AG09309 (cell line): ENCODE measurements around the gene CBARP.

Source experiments
- DNase-seq: peaks from one replicate; pipeline ENCODE4 v3.0.0-alpha.2; 2010; ENCODE audit warnings: low read depth
- H3K4me3 ChIP-seq: 2 replicates; pipeline ENCODE4 v1.5.1; 2011; ENCODE audit warnings: mild to moderate bottlenecking, low read depth, low read length, moderate library complexity; ENCODE audit not compliant: control insufficient read depth
- TF ChIP-seq, protein P1 (sequence below): IDR thresholded peaks from 2 replicates; pipeline ENCODE4 v1.5.1; 2011; ENCODE audit warnings: mild to moderate bottlenecking, low read depth, low read length, inconsistent platforms; ENCODE audit not compliant: insufficient read depth, control insufficient read depth; ENCODE audit errors: missing control alignments

The CBARP gene

DNA sequence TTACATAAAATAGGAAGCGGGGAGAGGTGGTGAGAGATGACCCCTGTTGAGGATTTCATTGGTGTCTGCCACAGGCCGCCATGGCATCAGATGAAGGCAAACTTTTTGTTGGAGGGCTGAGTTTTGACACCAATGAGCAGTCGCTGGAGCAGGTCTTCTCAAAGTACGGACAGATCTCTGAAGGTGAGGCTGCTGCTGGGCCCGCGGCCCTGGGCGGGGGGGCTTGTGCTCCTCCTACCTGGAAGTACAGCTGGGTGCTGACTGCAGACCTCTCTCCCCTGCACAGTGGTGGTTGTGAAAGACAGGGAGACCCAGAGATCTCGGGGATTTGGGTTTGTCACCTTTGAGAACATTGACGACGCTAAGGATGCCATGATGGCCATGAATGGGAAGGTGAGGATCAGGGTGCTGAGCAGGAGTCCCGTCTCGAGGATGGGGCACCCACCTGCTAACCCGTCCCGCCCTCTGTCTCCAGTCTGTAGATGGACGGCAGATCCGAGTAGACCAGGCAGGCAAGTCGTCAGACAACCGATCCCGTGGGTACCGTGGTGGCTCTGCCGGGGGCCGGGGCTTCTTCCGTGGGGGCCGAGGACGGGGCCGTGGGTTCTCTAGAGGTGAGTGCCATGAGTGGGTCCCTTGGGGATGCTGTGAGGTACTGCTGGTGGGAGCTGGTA lies 33.2 kb upstream of the CBARP start:
- H3K4me3 ChIP-seq, result peak overlapping the region; percentile 67
- no peak for DNase-seq
- TF ChIP-seq, protein P1, sequence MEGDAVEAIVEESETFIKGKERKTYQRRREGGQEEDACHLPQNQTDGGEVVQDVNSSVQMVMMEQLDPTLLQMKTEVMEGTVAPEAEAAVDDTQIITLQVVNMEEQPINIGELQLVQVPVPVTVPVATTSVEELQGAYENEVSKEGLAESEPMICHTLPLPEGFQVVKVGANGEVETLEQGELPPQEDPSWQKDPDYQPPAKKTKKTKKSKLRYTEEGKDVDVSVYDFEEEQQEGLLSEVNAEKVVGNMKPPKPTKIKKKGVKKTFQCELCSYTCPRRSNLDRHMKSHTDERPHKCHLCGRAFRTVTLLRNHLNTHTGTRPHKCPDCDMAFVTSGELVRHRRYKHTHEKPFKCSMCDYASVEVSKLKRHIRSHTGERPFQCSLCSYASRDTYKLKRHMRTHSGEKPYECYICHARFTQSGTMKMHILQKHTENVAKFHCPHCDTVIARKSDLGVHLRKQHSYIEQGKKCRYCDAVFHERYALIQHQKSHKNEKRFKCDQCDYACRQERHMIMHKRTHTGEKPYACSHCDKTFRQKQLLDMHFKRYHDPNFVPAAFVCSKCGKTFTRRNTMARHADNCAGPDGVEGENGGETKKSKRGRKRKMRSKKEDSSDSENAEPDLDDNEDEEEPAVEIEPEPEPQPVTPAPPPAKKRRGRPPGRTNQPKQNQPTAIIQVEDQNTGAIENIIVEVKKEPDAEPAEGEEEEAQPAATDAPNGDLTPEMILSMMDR, result no peak

DNA sequence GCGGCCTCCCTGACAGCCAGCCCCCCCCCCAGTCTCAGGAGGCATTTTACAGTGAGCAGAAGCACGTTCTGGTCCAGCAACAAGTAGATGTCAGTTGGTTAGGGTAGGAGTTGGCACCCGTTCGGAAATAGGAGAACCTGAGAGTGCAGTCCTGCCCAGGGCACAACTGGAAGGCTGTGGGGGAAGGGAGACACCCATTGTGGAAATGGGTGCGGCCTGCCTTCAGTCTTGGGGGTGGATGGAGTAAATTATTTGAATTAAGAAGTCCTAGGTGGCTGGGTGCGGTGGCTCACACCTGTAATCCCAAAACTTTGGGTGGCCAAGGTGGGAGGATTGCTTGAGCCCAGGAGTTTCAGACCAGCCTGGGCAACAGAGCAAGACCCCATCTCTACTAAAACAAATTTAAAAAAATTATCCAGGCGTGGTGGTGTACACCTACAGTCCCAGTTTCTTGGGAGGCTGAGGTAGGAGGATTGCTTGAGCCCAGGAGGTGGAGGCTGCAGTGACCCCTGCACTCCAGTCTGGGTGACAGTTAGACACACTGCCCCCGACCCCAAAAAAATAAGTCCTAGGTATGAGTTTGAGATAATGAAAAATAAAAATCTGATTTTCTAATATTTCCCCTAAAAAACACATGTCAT lies 32.5 kb upstream of the CBARP start:
- DNase-seq, result no peak

DNA sequence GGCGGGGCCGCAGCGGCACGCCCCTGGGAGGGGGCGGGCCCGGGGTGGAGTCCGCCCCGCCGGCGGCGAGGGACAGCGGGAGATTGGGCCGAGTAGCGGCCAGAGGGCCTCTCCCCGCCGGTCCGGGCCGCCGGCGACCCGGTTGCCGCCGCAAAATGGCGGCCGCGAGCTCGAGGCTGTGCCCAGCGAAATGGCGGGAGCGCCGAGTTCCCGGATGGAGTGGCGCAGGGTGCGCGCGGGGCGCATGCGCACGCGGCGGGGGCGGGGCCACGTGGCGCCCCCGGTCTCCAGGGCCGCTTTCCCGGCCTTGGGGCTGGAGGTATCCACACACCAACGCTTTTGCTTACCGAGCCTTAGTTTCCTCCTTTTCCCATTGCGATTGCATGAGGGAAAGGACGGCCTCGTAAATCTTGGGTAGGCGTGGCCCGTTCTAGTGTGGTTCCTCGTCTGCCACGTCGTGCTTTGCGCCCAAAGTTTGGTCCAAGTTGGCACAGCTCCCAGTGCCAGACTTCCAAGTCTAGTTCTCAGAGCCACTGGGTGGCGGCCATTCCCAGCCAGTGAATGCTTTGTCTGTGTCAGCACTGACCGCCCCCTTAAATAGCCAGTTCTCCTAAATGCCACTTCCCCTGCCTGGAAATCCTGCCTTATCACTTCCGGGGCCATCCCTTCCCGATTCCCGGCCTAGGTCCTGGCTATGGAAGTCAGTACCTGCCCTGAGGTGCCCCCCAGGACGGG lies 31.8 kb upstream of the CBARP start:
- DNase-seq, result no peak
- H3K4me3 ChIP-seq, result peak overlapping the region; percentile 67
- TF ChIP-seq, protein P1, result no peak

More for the DNA sequence above, 32.5 kb upstream of the CBARP start:
- TF ChIP-seq, protein P1, result no peak
- H3K4me3 ChIP-seq, result peak overlapping the region; percentile 67

DNA sequence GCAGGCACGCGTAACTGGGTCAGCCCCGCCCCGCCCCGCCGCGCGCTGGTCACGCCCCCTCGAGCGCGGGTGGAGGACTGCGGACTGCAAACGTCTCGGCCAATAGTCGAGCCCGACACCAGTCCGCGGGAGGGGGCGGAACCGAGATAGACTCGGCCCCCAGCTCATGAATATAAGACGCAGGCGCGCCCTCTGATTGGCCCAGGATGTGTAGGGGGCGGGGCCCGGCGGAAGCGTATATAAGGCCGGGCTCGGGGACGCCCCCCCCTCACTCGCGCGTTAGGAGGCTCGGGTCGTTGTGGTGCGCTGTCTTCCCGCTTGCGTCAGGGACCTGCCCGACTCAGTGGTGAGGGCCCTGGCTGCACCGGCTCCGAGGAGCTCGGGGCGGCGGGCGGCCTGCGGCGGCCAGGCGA lies 31.3 kb upstream of the CBARP start, which contains the start of gene CIRBP:
TSS of gene CIRBP (plus strand) at position 268 of the 413 bp plus-strand sequence. CDS start 1,602 bp downstream, outside the sequence.
- H3K4me3 ChIP-seq, result peak within 1 kb of the TSS; percentile 67
- TF ChIP-seq, protein P1, result no peak
- peak; percentile 96 for DNase-seq

DNA sequence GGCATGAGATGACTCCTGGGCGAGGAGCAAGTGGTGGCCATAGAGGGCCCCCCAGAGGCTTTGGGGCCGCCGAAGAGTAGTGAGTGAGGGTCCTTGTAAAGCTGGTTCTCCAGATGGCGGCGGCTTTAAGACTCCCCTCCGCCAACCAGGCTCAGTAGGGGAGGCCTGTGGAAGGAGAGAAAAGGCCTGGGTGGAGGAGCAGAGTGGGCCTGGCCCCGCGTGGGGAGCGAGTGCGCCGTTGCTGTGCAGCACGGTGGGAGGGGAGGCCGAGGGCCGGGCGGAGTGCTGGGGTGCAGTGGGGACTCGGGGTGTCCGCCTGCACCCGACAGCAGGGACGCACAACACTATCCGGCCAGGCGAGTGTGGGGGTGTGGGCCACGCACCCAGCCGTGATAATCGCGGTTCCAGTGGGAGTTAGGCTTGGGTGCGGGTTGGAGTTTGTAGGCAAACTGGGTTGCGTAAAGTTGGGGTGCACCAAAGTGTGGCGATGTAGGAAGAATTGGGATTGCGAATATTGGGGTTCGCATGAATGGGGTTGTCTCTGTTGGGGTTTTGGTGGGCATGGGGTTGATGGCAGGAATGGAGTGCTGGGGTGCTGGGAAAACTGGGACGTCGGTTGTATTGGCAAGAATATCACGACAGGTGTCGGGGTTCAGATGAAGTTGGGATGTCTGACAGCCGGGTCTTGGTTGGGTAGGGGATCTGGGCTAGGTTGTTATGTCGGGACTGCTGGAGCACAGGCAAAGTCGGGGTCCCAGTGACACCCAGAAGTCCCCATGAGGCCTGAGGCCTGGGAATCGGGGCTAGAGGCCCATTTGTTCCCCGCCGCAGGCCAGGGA lies 30.6 kb upstream of the CBARP start:
- DNase-seq, result no peak
- H3K4me3 ChIP-seq, result no peak overlapping the region

More for the DNA sequence above, 30.6 kb upstream of the CBARP start:
- TF ChIP-seq, protein P1, result no peak
